ENCODE results near the gene VRK2. TPM values are rescaled to one million over a fixed set of nuclear protein-coding genes. Genes with fewer than 3 reads are reported as not detected.

Gene VRK2
- total and polyA plus RNA-seq, 2 experiments from 2014 or later: 19.0 to 22.5 TPM

GRCh38 chr2:58180635-58181034 lies 134.0 kb downstream of the VRK2 start:
- Mint-ChIP-seq H3K27me3 (ENCODE audit: insufficient read depth, low read depth, poor library complexity) (no peaks in the 10 kb centered on the region), H3K36me3 (ENCODE audit: low read depth) (peaks cover 63% of the 10 kb centered on the region), H3K9me3 (peaks cover 24% of the 10 kb centered on the region), H3K4me3 (no peak overlapping the region), H3K4me1 (no peaks in the 10 kb centered on the region), H3K27ac (no peak overlapping the region)
- no peak for TF ChIP-seq JUNB (IDR thresholded peaks at IDR 0.05; ENCODE audit: unreplicated experiment)
- TF ChIP-seq CTCF (conservative IDR thresholded peaks at IDR 0.05; ENCODE audit: low read depth in 2 of 2): no peak
- no peak for TF ChIP-seq ZNF331 (CRISPR knock-in tag; IDR thresholded peaks at IDR 0.05; ENCODE audit: low read depth)
- no peak for TF ChIP-seq REST (IDR thresholded peaks at IDR 0.05; ENCODE audit: unreplicated experiment)
- no peak for TF ChIP-seq POLR2AphosphoS5 (IDR thresholded peaks at IDR 0.05; ENCODE audit: low read depth)
- no peak for TF ChIP-seq ETS1 (IDR thresholded peaks at IDR 0.05)
- no peak for TF ChIP-seq CREB1 (CRISPR knock-in tag; IDR thresholded peaks at IDR 0.05; ENCODE audit: low read depth)
- TF ChIP-seq ZNF462 (CRISPR knock-in tag; IDR thresholded peaks at IDR 0.05): no peak
- no peak for TF ChIP-seq EZH2phosphoT487 (IDR thresholded peaks at IDR 0.05; ENCODE audit: unreplicated experiment)
- Histone ChIP-seq H3K27me3 (ENCODE audit: insufficient read depth) (no peaks in the 10 kb centered on the region), H3K4me2 (no peak overlapping the region), H3K4me1 (ENCODE audit: insufficient read depth) (no peaks in the 10 kb centered on the region), H3K36me3 (ENCODE audit: insufficient read depth) (peaks cover 8% of the 10 kb centered on the region; the same call in 1 of the 2 replicates), H3K27ac (ENCODE audit: low read depth) (no peak overlapping the region), H4K20me1 (replicated peaks; ENCODE audit: insufficient read depth) (no peaks in the 10 kb centered on the region; the same call in 1 of the 2 replicates), H3K9me2 (ENCODE audit: insufficient read depth) (no peaks in the 10 kb centered on the region), H3K79me2 (replicated peaks; ENCODE audit: insufficient read depth) (peaks cover 25% of the 10 kb centered on the region), H3F3A (replicated peaks; ENCODE audit: low read depth) (no peaks in the 10 kb centered on the region), H3K4me3 (no peak overlapping the region), H2AFZ (no peak overlapping the region)
- no peak for ATAC-seq
- no peak for DNase-seq (ENCODE audit: low spot score)

All from GM23338 (cell line).